Measurements from ENCODE around the gene PRM1. TPM values are rescaled to one million over a fixed set of nuclear protein-coding genes. Genes with fewer than 3 reads are reported as not detected.

Gene PRM1
- total and polyA plus RNA-seq, 2 of the 13 experiments (the other 11 are each of a cell fraction or from before 2014, with no cell fraction given) = not detected

GRCh38 chr16:11310634-11310977 lies 29.5 kb upstream of the PRM1 start (continued):
- TF ChIP-seq CREBL2 (CRISPR knock-in tag; IDR thresholded peaks at IDR 0.05; ENCODE audit: borderline replicate concordance) (0 out of 2 replicates have a peak, but pooled peaks have one; percentile 20), MIER3 (CRISPR knock-in tag; IDR thresholded peaks at IDR 0.05; ENCODE audit: borderline replicate concordance) (0 out of 2 replicates have a peak, but pooled peaks have one; percentile 21), MZF1 (CRISPR knock-in tag; IDR thresholded peaks at IDR 0.05; ENCODE audit: borderline replicate concordance) (0 out of 2 replicates have a peak, but pooled peaks have one; percentile 58), CHD4 (IDR thresholded peaks at IDR 0.05; ENCODE audit: borderline replicate concordance, low read length) (peak; percentile 73; the same call in 1 of the 2 replicates), ZNF563 (CRISPR knock-in tag; IDR thresholded peaks at IDR 0.05) (0 out of 2 replicates have a peak, but pooled peaks have one; percentile 5), ZFP91 (CRISPR knock-in tag; IDR thresholded peaks at IDR 0.05; ENCODE audit: borderline replicate concordance) (peak; percentile 51; the same call in 1 of the 2 replicates)

GRCh38 chr16:11309895-11310633 lies 28.9 kb upstream of the PRM1 start:
- H3K9ac ChIP-seq (ENCODE audit: insufficient read depth, low read depth, low read length) = peak overlapping the region; percentile 62
- no peaks in the 10 kb centered on the region for H3K27me3 ChIP-seq (ENCODE audit: control insufficient read depth in 1 of 2, insufficient read depth in 2 of 2, low read length in 2 of 2)
- H4K20me1 ChIP-seq (ENCODE audit: insufficient read depth, low read length) = no peaks in the 10 kb centered on the region
- H3K27ac ChIP-seq (ENCODE audit: extremely low read length, insufficient read depth, low read length) = peak overlapping the region; percentile 89
- DNase-seq (ENCODE audit: low spot score) = peak; percentile 86
- in situ Hi-C loops (cut with HindIII; ENCODE audit: extremely low pct_ligation_motif_present, low pct_unique_long_range_greater_than_20kb) = no loop called here
- ChIA-PET CTCF (ENCODE audit: low intra/inter-chr PET ratio, low total read pairs) (no interaction called here), POLR2A (interaction anchor here (1.1 to 7.4 kb wide), 6 partner anchors 12 to 61 kb away, joined by 4 to 234 read pairs (median 24); partner anchors contain the start of genes PRM2, PRM3 and SOCS1)
- H3K36me3 ChIP-seq (replicated peaks in 1 of 2; ENCODE audit: control insufficient read depth in 1 of 2, insufficient read depth in 2 of 2, low read length in 2 of 2) = no peaks in the 10 kb centered on the region
- intact Hi-C loops (cut with micrococcal nuclease; ENCODE audit: unreplicated experiment) = loop anchor here (2.0 kb wide), 1 partner anchor 53 kb away; the partner anchor contains the start of gene SOCS1
- H3K4me2 ChIP-seq (ENCODE audit: low read depth, low read length) = peak overlapping the region; percentile 43
- H3K4me1 ChIP-seq (ENCODE audit: insufficient read depth, low read length) = peaks cover 91% of the 10 kb centered on the region
- H3K79me2 ChIP-seq (ENCODE audit: insufficient read depth, low read length) = no peaks in the 10 kb centered on the region
- ATAC-seq = peak; percentile 53
- WGBS (ENCODE audit: low lambda C conversion rate) = 33% methylated on average over 9 of the region's 9 CpGs
- H3K4me3 ChIP-seq (replicated peaks in 1 of 3; ENCODE audit: insufficient read depth in 1 of 3, low read depth in 2 of 3, low read length in 3 of 3) = no peak overlapping the region
- peak; percentile 58 for FAIRE-seq
- H3K9me3 ChIP-seq (ENCODE audit: low read length) = no peaks in the 10 kb centered on the region
- H2AFZ ChIP-seq (ENCODE audit: low read length) = no peak overlapping the region
- no TSS peak for BruUV-seq (replicated peaks)
- TF ChIP-seq IKZF4 (CRISPR knock-in tag; IDR thresholded peaks at IDR 0.05; ENCODE audit: borderline replicate concordance, low read depth, not compliant biosample characterization) = peak; percentile 87
- peak; percentile 93 for TF ChIP-seq ZNF710 (CRISPR knock-in tag; IDR thresholded peaks at IDR 0.05; ENCODE audit: borderline replicate concordance)
- TF ChIP-seq ZNF260 (CRISPR knock-in tag; IDR thresholded peaks at IDR 0.05; ENCODE audit: borderline replicate concordance, low read depth) = peak; percentile 100
- TF ChIP-seq ZNF607 (CRISPR knock-in tag; IDR thresholded peaks at IDR 0.05; ENCODE audit: borderline replicate concordance) = peak; percentile 84
- no peak for TF ChIP-seq ZSCAN31 (CRISPR knock-in tag; IDR thresholded peaks at IDR 0.05; ENCODE audit: low read depth)
- TF ChIP-seq ZNF460 (CRISPR knock-in tag; IDR thresholded peaks at IDR 0.05; ENCODE audit: borderline replicate concordance) = peak; percentile 61; the same call in 1 of the 2 replicates
- TF ChIP-seq ZNF275 (CRISPR knock-in tag; IDR thresholded peaks at IDR 0.05; ENCODE audit: borderline replicate concordance) = no peak
- TF ChIP-seq ZNF549 (CRISPR knock-in tag; IDR thresholded peaks at IDR 0.05) = no peak
- peak; percentile 91 for TF ChIP-seq HDAC1 (CRISPR knock-in tag; IDR thresholded peaks at IDR 0.05)
- no peak for TF ChIP-seq HES4 (CRISPR knock-in tag; IDR thresholded peaks at IDR 0.05; ENCODE audit: borderline replicate concordance)
